Ovary (tissue), 9 donors: ENCODE measurements around the gene PCSK2. TPM values are rescaled to one million over a fixed set of nuclear protein-coding genes. Genes with fewer than 3 reads are reported as not detected.

ENCODE experiments used
- DNase-seq, 5 donors: peaks; one replicate each; pipeline ENCODE4 v3.0.0-alpha.2; 2019 to 2020
- H3K27ac ChIP-seq, 2 donors: fragments of 200-600 bp; one replicate each; pipeline versions ENCODE4 v1.5.1 to v1.8.0; 2019 to 2022
- H3K27me3 ChIP-seq: fragments of 200-600 bp; one replicate; pipeline ENCODE4 v1.8.0; 2022
- H3K36me3 ChIP-seq: fragments of 200-600 bp; sonication (generic); one replicate; pipeline ENCODE4 v1.5.1; 2019
- H3K4me1 ChIP-seq: one replicate; pipeline ENCODE4 v1.8.1; 2013; ENCODE audit warnings: mild to moderate bottlenecking, moderate library complexity; ENCODE audit not compliant: insufficient read depth
- H3K4me3 ChIP-seq: fragments of 200-600 bp; sonication (generic); one replicate; pipeline ENCODE4 v1.5.1; 2017
- H3K9me3 ChIP-seq, 2 donors: fragments of 200-600 bp in 1 of 2; sonication (generic) in 1 of 2; one replicate each; pipeline versions ENCODE4 v1.5.1 to v1.8.1; 2013 to 2019; ENCODE audit warnings: mild to moderate bottlenecking in 1 of 2, moderate library complexity in 1 of 2
- EP300 ChIP-seq: sonication (generic); formaldehyde crosslinking; IDR thresholded peaks from one replicate; pipeline ENCODE4 v1.6.1; 2017; ENCODE audit warnings: antibody characterized with exemption
- POLR2A ChIP-seq: fragments of 450-650 bp; IDR thresholded peaks from one replicate; pipeline ENCODE4 v1.6.1; 2017; ENCODE audit warnings: antibody characterized with exemption, mild to moderate bottlenecking, moderate library complexity
- WGBS, 3 donors: extraction: QIAGEN DNeasy Blood & Tissue Kit in 1 of 3; methylation state at CpG; one replicate each; pipeline versions ENCODE4 v1.1.5 to v1.1.7; 2013 to 2017; 5-methylcytosine and 5-hydroxymethylcytosine counted together
- intact Hi-C, 4 donors: fragments of 100-400 bp; cut with DNase I; formaldehyde crosslinking; loops; one replicate each; pipeline versions ENCODE4 v1.11.0 to v1.15.1; 2022 to 2023
- polyA plus RNA-seq, 2 donors: library from polyadenylated mRNA; stranded (reverse); fragments of 200-250 nt in 1 of 2; fragments of 350-450 nt in 1 of 2; fragmentation: Illumina TruSeq in 1 of 2; extraction: RNeasy Lipid Tissue Mini Kit (QIAGEN cat#74804) in 1 of 2; gene quantifications; one replicate each; pipeline ENCODE4 v1.2.3, GENCODE V29; 2013 to 2014
- total RNA-seq, 7 donors: library from RNA; depleted of rRNA in 2 of 7; stranded (reverse); fragments of >200 nt in 2 of 7; fragmentation: NEBNext Ultra II Directional in 3 of 7; extraction: Animal tissue kit (Norgen Biotek cat#: 25700) in 3 of 7; gene quantifications; one replicate each; pipeline versions ENCODE4 v1.1.0 to v1.2.4, GENCODE V29; 2016 to 2023
- TF ChIP-seq, protein P1 (sequence below), 3 donors: fragments of 450-650 bp in 2 of 3; fragments of 200-600 bp in 1 of 3; IDR thresholded peaks; one replicate each; pipeline versions ENCODE4 v1.5.1 to v1.8.0; 2016 to 2022; ENCODE audit warnings: antibody characterized with exemption in 3 of 3, mild to moderate bottlenecking in 1 of 3
- donor health status: DM: no; HTN: no; CAD: no; lungs with moderate emphysema.
- donor health status: DM: no; HTN: no; CAD: no.
- donor health status: Bipolar disorder and iron deficiency.
- donor health status: DM: yes; HTN: yes; CAD: no.
- donor health status: DM: no; HTN: no; CAD: no.
- donor health status: DM: yes; HTN: yes; CAD: no.

The PCSK2 gene
- total and polyA plus RNA-seq, 9 donors, result 3.0 to 27.8 (median 6.7) TPM

- intact Hi-C loops, result no loop called here
- WGBS, 3 donors, result 86 to 94% (median 89%) methylated on average over 7 of the region's 7 CpGs
- Histone ChIP-seq H3K27me3 (no peaks in the 10 kb centered on the region), H3K36me3 (no peaks in the 10 kb centered on the region), H3K27ac (no peak overlapping the region), H3K9me3 (no peaks in the 10 kb centered on the region), H3K4me1 (no peaks in the 10 kb centered on the region), H3K4me3 (no peak overlapping the region)
- no peak for DNase-seq
- TF ChIP-seq, protein P1, sequence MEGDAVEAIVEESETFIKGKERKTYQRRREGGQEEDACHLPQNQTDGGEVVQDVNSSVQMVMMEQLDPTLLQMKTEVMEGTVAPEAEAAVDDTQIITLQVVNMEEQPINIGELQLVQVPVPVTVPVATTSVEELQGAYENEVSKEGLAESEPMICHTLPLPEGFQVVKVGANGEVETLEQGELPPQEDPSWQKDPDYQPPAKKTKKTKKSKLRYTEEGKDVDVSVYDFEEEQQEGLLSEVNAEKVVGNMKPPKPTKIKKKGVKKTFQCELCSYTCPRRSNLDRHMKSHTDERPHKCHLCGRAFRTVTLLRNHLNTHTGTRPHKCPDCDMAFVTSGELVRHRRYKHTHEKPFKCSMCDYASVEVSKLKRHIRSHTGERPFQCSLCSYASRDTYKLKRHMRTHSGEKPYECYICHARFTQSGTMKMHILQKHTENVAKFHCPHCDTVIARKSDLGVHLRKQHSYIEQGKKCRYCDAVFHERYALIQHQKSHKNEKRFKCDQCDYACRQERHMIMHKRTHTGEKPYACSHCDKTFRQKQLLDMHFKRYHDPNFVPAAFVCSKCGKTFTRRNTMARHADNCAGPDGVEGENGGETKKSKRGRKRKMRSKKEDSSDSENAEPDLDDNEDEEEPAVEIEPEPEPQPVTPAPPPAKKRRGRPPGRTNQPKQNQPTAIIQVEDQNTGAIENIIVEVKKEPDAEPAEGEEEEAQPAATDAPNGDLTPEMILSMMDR (IDR thresholded peaks at IDR 0.05), result no peak
Observed at GRCh38 chr20:17466641-17467040, 239.8 kb downstream of the PCSK2 start.

DNA sequence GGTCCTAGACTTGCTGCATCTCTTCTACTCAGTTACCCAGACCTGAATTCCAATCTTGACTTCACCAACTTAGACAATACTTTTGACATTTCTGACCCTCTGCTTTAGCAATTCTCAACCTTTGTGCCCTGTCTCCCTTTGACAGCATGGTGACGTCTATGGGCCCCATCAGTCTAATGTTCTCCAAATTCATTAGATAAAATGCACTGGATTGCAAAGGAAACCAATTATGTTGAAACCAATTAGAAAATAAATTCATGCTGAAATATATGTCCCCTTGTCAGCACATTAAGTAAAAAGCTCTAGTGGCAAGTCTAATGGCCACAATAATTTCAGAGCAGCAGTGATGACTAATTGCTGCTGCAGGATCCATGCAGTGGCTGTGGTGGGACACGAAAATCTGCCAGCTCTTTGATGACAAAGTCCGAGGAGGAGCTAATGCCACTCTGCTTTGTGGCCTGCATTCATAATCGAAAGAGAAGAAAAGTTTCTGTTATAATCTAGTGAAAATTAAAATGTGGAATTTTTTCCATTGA lies 240.3 kb downstream of the PCSK2 start:
- no peak overlapping the region for H3K27ac ChIP-seq
- intact Hi-C loops, result no loop called here
- DNase-seq, result no peak
- no peak for TF ChIP-seq EP300
- H3K4me3 ChIP-seq, result no peak overlapping the region
- H3K4me1 ChIP-seq, result no peaks in the 10 kb centered on the region
- 90 to 95% (median 90%) methylated on average over 4 of the region's 4 CpGs for WGBS, 3 donors
- H3K9me3 ChIP-seq, result no peaks in the 10 kb centered on the region
- H3K27me3 ChIP-seq, result no peaks in the 10 kb centered on the region
- no peaks in the 10 kb centered on the region for H3K36me3 ChIP-seq

DNA sequence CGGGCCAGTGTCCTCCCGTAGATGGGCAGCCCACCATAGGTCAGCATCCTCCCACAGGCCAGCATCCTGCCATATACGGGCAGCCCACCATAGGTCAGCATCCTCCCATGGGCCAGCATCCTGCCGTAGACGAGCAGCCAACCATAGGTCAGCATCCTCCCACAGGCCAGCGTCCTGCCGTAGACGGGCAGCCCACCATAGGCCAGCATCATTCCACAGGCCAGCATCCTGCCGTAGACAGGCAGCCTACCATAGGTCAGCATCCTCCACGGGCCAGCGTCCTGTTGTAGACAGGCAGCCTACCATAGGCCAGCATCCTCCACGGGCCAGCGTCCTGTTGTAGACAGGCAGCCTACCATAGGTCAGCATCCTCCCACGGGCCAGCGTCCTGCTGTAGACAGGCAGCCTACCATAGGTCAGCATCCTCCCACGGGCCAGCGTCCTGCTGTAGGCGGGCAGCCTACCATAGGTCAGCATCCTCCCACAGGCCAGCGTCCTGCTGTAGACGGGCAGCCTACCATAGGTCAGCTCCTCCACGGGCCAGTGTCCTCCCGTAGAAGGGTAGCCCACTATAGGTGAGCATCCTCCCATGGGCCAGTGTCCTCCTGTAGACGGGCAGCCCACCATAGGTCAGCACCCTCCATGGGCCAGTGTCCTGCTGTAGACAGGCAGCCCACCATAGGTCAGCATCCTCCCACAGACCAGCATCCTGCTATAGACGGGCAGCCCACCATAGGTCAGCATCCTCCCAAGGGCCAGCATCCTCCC lies 241.4 kb downstream of the PCSK2 start:
- Histone ChIP-seq H3K4me1 (no peaks in the 10 kb centered on the region), H3K27me3 (no peaks in the 10 kb centered on the region), H3K4me3 (no peak overlapping the region), H3K36me3 (no peaks in the 10 kb centered on the region), H3K27ac (no peak overlapping the region), H3K9me3 (no peaks in the 10 kb centered on the region)
- 60 to 83% (median 66%) methylated on average over 21 to 24 of the region's 24 CpGs for WGBS, 3 donors
- intact Hi-C loops, result no loop called here
- no peak for DNase-seq
- no peak for TF ChIP-seq POLR2A
- TF ChIP-seq EP300, result no peak
- TF ChIP-seq, protein P1 (IDR thresholded peaks at IDR 0.05), result no peak

DNA sequence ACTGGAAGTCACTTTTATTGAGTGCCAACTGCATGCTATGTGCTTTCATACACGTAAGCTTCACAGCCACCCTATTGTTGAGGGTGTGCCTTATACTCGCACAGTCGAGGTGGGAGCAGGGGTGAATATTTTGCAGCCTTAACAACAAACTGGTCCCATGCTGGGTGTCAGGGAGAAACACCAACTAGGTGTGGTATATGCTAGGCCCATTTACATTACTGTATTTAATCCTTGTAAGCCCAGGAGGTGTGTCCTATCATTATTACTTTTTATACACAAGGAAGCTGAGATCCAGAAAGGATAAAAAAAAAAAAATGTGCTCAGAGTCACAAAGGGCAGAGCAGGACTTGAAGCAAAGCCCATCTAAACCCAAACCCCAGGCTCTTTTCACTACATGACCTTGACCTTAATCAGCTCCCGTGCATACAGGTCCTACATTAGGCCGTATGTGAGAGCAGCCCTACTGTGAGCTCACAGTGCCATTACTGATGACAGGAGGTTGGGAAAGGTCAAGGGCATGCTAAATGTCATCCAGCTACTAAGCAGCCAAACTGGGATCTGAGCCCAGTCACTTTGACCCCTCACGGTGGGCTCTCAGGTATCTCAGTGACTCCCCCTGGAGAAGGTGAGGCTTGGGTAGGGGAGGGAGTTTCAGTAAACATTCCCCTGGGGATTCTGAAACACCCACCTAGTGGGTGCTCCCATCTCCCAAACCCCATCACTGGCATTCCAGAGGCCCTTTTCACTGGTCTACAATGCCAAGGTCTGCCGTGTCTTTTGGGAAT lies 242.6 kb downstream of the PCSK2 start:
- H3K36me3 ChIP-seq, result no peaks in the 10 kb centered on the region
- no peak overlapping the region for H3K27ac ChIP-seq
- intact Hi-C loops, result no loop called here
- H3K9me3 ChIP-seq, result no peaks in the 10 kb centered on the region
- DNase-seq, result no peak
- 85 to 92% (median 86%) methylated on average over 7 of the region's 7 CpGs for WGBS, 3 donors
- no peak overlapping the region for H3K4me3 ChIP-seq
- H3K27me3 ChIP-seq, result no peaks in the 10 kb centered on the region
- H3K4me1 ChIP-seq, result no peaks in the 10 kb centered on the region
- TF ChIP-seq, protein P1 (IDR thresholded peaks at IDR 0.05), result no peak
- TF ChIP-seq POLR2A (no peak), EP300 (no peak)

- no peaks in the 10 kb centered on the region for H3K9me3 ChIP-seq
- H3K36me3 ChIP-seq, result no peaks in the 10 kb centered on the region
- no peaks in the 10 kb centered on the region for H3K27me3 ChIP-seq
- WGBS, 3 donors, result 77 to 86% (median 79%) methylated on average over 5 of the region's 5 CpGs
- H3K4me1 ChIP-seq, result no peaks in the 10 kb centered on the region
- no peak overlapping the region for H3K4me3 ChIP-seq
- intact Hi-C loops, result no loop called here
- H3K27ac ChIP-seq, result no peak overlapping the region
- DNase-seq, result no peak
- TF ChIP-seq, protein P1 (IDR thresholded peaks at IDR 0.05), result no peak
- TF ChIP-seq EP300, result no peak
- TF ChIP-seq POLR2A, result no peak
Observed at GRCh38 chr20:17470521-17470920, 243.7 kb downstream of the PCSK2 start.
